OCI-LY1 (cell line): ENCODE data around the gene VDR.

Experiments used
- H2AFZ ChIP-seq: fragments of 200-600 bp; sonication (generic), shearing (Covaris generic); 2 replicates; pipeline ENCODE4 v1.6.0; 2014; ENCODE audit warnings: antibody characterized with exemption, mild to moderate bottlenecking, low read length
- H3F3A ChIP-seq: fragments of 200-600 bp; sonication (generic), shearing (Covaris generic); 2 replicates; pipeline ENCODE4 v1.6.0; 2014; ENCODE audit warnings: mild to moderate bottlenecking, antibody characterized with exemption, low read length, moderate library complexity; ENCODE audit not compliant: insufficient read depth
- H3K27ac ChIP-seq: fragments of 200-600 bp; sonication (generic); 2 replicates; pipeline ENCODE4 v1.5.1; 2014; ENCODE audit warnings: low read length, mixed run types, mild to moderate bottlenecking, low read depth; ENCODE audit not compliant: poor library complexity, severe bottlenecking
- H3K27me3 ChIP-seq: fragments of 200-600 bp; sonication (generic); 2 replicates; pipeline ENCODE4 v1.6.0; 2014; ENCODE audit warnings: antibody characterized with exemption, mild to moderate bottlenecking, low read length, moderate library complexity; ENCODE audit not compliant: insufficient read depth
- H3K36me3 ChIP-seq: fragments of 200-600 bp; sonication (generic); 2 replicates; pipeline ENCODE4 v1.6.1; 2014; ENCODE audit warnings: mild to moderate bottlenecking, antibody characterized with exemption, low read length, moderate library complexity, mixed read lengths; ENCODE audit not compliant: insufficient read depth
- H3K4me1 ChIP-seq: fragments of 200-600 bp; sonication (generic); 2 replicates; pipeline ENCODE4 v1.5.1; 2014; ENCODE audit warnings: mild to moderate bottlenecking, low read length, moderate library complexity; ENCODE audit not compliant: insufficient read depth, severe bottlenecking
- H3K4me2 ChIP-seq: fragments of 200-600 bp; sonication (generic), shearing (Covaris generic); 2 replicates; pipeline ENCODE4 v1.6.1; 2014; ENCODE audit warnings: low read length
- H3K4me3 ChIP-seq: fragments of 200-600 bp; sonication (generic); 2 replicates; pipeline ENCODE4 v1.5.1; 2014; ENCODE audit warnings: low read length, low read depth, mild to moderate bottlenecking, mixed read lengths; ENCODE audit not compliant: poor library complexity, severe bottlenecking
- H3K79me2 ChIP-seq: fragments of 200-600 bp; shearing (Covaris generic); 2 replicates; pipeline ENCODE4 v1.6.1; 2016; ENCODE audit warnings: mixed run types, low read length, mixed read lengths; ENCODE audit not compliant: insufficient read depth
- H3K9ac ChIP-seq: fragments of 200-600 bp; sonication (generic), shearing (Covaris generic); 2 replicates; pipeline ENCODE4 v1.6.1; 2014; ENCODE audit warnings: mild to moderate bottlenecking, low read length, mixed read lengths
- H3K9me2 ChIP-seq: fragments of 200-600 bp; sonication (generic), shearing (Covaris generic); 2 replicates; pipeline ENCODE4 v1.6.1; 2014; ENCODE audit warnings: low read depth, mild to moderate bottlenecking, low read length, mixed read lengths
- H3K9me3 ChIP-seq: fragments of 200-600 bp; shearing (Covaris generic); 2 replicates; pipeline ENCODE4 v1.6.1; 2014; ENCODE audit warnings: low read length, mixed read lengths
- H4K20me1 ChIP-seq: fragments of 200-600 bp; sonication (generic), shearing (Covaris generic); 2 replicates; pipeline ENCODE4 v1.6.0; 2016; ENCODE audit warnings: mild to moderate bottlenecking, low read length; ENCODE audit not compliant: insufficient read depth
- CTCF ChIP-seq: fragments of 200-600 bp; sonication (generic), shearing (Covaris generic); IDR thresholded peaks from 2 replicates; pipeline ENCODE4 v1.5.1; 2017; ENCODE audit warnings: mild to moderate bottlenecking, antibody characterized with exemption, low read length, moderate library complexity, mixed read lengths
- EZH2 ChIP-seq: fragments of 200-600 bp; sonication (generic), shearing (Covaris generic); IDR thresholded peaks from 2 replicates; pipeline ENCODE4 v1.8.0; 2017; ENCODE audit warnings: borderline replicate concordance, mixed run types, mild to moderate bottlenecking, antibody characterized with exemption, low read length, moderate library complexity, mixed read lengths

The VDR gene

DNA sequence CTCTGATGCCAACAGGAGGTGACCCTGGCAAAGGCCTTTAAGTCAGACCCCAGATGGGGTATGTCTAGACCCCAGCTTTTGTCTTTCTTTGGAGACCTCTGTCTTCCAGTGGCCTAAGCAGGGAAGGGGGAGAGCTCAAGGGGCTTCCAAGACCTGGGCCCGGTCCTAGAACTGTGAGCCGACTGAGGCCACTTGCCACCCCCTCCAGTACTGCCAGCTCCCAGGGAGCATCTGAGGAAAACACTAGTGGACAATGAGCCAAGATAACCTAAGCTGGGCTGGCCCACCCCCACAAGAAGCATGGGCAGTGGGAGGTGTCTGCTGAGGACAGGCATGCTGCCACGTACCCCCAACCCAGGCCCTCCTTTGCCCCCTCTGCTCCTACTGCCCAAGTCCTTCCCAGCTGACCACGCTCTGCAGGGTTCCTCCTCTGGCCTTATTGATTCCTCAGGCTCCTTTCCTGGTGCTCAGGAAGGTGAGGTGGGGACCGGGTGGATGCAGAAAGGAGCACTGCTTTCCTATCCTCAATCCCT, 21.1 kb downstream of the VDR start:
- Histone ChIP-seq H3K9me3 (no peaks in the 10 kb centered on the region), H3K36me3 (no peaks in the 10 kb centered on the region), H3K4me3 (no peak overlapping the region), H3K79me2 (no peaks in the 10 kb centered on the region), H3K27ac (no peak overlapping the region), H3K9me2 (no peaks in the 10 kb centered on the region), H3K9ac (no peak overlapping the region), H3K27me3 (peaks cover 11% of the 10 kb centered on the region), H4K20me1 (no peaks in the 10 kb centered on the region), H3F3A (no peaks in the 10 kb centered on the region), H3K4me2 (no peak overlapping the region), H2AFZ (no peak overlapping the region), H3K4me1 (peaks cover 13% of the 10 kb centered on the region)
- no peak for TF ChIP-seq EZH2
- no peak for TF ChIP-seq CTCF

DNA sequence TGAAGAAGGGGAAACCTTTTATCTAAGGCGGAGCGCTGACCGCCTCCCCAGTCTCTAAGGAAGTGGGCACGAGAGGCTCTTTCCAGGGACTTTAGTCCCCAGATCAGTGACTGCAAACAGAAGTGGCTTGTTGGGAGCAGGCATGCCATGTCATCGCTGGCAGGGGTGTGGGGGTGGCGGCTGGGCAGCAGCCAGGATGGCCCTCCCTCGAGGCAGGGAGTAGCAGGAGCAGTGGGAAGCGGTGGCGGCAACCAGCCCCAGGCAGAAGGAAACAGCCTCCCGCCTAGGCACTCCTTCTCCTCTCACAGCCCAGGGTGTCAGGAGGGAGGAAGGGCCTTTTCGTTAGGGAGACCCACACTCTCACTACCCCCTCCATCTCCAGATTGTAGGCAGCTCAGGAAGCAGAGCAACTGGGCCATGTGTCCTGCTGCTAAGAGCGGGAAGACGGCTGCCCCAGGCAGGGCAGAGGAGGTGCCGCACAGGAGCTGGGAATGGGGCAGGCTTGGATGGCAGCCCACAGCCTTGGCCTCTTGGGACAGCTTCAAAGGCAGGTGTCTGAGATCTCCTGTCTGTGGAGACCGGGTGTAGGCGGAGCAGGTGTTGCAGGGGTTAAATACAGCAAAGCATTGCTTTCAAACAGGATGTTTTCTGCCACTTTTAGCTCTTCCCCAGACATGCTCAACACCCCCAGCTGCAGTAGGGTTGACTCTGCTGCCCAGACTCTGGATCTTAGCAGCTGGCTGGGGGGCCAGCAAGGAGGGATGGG, 21.8 kb downstream of the VDR start:
- TF ChIP-seq CTCF (no peak), EZH2 (no peak)
- no peak overlapping the region for H3K9ac ChIP-seq
- no peaks in the 10 kb centered on the region for H3K9me2 ChIP-seq
- H4K20me1 ChIP-seq: no peaks in the 10 kb centered on the region
- no peak overlapping the region for H2AFZ ChIP-seq
- H3K27me3 ChIP-seq: peaks cover 15% of the 10 kb centered on the region
- no peaks in the 10 kb centered on the region for H3K79me2 ChIP-seq
- H3F3A ChIP-seq: no peaks in the 10 kb centered on the region
- no peaks in the 10 kb centered on the region for H3K9me3 ChIP-seq
- peaks cover 13% of the 10 kb centered on the region for H3K4me1 ChIP-seq
- H3K4me3 ChIP-seq: no peak overlapping the region
- no peak overlapping the region; the same call in 1 of the 2 replicates for H3K4me2 ChIP-seq
- no peak overlapping the region for H3K27ac ChIP-seq
- H3K36me3 ChIP-seq: no peaks in the 10 kb centered on the region

DNA sequence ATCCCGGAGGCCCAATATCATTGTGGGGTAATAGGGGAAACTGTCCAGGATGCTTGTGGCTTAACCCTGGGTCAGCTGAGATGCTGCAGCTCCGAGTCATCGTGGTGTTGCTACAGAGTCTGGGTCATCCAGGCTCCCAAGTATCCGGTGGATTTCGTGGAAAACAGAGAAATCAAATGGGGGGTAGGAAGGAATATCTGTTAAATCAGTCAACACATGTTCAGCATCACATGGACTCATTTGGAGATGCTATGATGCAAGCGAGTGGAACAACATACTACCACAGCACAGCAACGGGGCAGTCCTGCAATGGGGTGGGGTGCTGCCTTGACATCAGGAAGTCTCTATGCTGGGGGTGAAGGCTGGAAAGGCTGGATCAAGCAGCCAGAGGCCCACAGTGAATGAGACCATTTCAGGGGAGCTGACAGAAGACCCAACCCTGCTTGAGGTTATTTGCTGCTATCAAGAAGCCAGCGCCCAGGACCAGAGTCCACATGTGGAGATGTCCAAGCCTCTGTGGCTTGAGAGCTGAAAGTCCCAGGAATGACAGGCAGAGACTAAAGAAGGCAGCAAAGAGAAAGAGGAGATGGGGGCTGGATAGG, 22.9 kb downstream of the VDR start:
- Histone ChIP-seq H3K4me3 (no peak overlapping the region), H4K20me1 (no peaks in the 10 kb centered on the region), H2AFZ (no peak overlapping the region), H3F3A (no peaks in the 10 kb centered on the region), H3K79me2 (no peaks in the 10 kb centered on the region), H3K4me2 (no peak overlapping the region), H3K27me3 (peaks cover 15% of the 10 kb centered on the region), H3K4me1 (peaks cover 13% of the 10 kb centered on the region), H3K9me2 (no peaks in the 10 kb centered on the region), H3K36me3 (no peaks in the 10 kb centered on the region), H3K9me3 (no peaks in the 10 kb centered on the region), H3K9ac (no peak overlapping the region), H3K27ac (no peak overlapping the region)
- no peak for TF ChIP-seq CTCF
- no peak for TF ChIP-seq EZH2
